Measurements from ENCODE around the gene ARL4A.
"Not testable (repeated sequence)": the region's sequence is repeated elsewhere in the genome, so short reads cannot be mapped to it uniquely, and the experiment has no call there.

Gene ARL4A

DNA sequence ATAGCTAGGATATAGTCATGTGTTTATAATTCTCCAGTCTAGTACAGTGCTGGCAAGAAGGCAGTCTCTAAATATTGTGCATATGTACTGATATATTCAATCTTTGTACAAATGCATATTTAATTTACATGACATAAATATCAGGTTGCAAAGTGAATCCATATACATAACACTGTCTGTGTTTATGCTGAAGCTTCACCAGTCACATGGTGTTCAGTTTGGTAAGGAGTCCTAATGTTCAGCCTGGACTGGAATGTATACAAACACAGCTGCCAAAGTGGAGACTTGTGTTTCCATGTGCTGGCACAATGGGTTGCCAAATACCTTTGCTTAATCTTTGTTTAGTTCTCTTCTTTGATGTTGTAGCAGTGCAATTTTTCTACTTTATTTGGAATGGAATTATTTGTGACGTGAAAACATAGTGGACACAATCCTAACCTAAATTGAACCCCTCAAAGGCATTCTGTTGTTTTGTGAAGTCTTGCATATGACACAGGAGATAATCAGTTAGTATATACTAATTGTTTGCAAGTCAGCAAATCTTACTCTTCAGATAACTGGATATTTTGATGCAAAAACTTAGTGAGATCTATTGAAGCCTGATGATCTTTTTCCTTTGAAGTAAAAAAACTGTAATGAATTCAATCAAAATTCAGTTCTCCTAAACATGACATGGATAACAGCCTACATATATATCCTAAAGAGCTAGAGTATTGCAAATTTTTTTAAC lies 17.3 kb upstream of the ARL4A start:
- DNase-seq (ENCODE audit: low spot score): no peak

GRCh38 chr7:12670743-12671520 lies 16.5 kb upstream of the ARL4A start:
- DNase-seq (ENCODE audit: low spot score): no peak

- DNase-seq (ENCODE audit: low spot score): not testable (repeated sequence)
Measured at GRCh38 chr7:12673436-12673835, 14.0 kb upstream of the ARL4A start.

DNA sequence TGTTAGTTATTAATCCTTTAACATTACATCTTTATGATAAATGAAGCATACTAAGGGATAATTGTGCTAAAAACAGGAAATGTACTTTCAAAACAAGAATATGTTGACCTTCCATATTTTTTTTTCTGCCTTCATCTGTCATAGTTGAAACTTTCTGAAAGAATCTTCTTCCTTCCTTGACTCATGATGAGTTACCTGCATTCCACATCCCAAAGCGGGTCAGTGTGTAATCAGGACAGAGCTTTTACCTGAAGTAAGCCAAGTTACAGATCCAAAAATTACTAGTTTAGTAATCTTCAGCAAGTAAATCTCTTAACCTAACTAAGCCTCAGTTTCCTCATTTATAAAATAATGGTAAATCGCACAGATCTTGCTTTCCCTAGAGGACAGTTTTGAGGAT lies 13.4 kb upstream of the ARL4A start:
- no peak for DNase-seq (ENCODE audit: low spot score)

- peak; percentile 73 for DNase-seq (ENCODE audit: low spot score)
Measured at GRCh38 chr7:12674861-12675260, 12.6 kb upstream of the ARL4A start.

GRCh38 chr7:12683678-12684585 lies 3.5 kb upstream of the ARL4A start:
- DNase-seq (ENCODE audit: low spot score): peak; percentile 8

DNA sequence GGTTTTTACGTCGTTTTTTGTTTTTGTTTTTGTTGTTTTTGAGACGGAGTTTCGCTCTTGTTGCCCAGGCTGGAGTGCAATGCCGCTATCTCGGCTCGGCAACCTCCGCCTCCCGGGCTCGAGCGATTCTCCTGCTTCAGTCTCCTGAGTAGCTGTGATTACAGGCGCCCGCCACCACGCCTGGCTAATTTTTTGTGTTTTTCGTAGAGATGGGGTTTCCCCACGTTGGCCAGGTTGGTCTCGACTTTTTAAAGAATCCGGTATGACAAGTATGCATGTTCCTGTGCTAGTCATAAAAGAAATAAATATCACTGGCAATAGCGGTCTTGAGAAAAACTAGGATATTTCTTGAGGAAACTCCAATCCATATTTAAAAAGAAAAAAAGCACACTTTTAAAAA lies 2.7 kb upstream of the ARL4A start:
- DNase-seq (ENCODE audit: low spot score): no peak

- DNase-seq (ENCODE audit: low spot score): peak; percentile 47
Measured at GRCh38 chr7:12685550-12685949, 1.9 kb upstream of the ARL4A start.

DNA sequence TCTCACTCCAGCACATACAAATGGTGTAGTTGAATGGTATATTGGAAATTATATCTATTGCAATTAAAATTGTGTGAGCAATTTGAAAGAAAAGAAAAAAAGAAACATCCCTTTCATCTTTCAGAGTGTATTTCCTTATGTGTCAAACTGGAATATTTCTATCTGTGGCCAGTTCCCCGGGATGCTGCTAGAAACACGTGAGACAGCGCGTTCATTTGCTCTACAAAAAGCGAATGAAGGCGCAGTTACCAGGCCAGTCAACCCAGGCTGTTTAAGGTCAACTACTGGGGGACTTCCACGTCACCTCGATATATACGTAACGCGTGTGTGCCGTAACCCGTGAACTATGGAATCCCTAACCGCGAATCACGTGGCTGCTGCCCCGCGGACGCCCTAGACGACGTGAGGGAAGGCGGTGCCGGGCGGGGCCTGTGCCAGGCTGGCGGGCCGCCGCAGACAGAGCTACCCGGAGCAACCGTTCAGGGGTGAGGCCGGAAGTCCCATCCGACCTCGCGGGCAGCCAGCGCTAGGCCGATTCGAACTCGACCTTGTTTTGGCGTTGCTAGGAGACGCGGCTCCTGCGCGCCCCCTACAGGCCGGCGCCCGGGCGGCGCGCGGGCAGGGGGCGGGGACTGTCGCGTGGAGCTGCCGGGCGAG lies 1.1 kb upstream of the ARL4A start:
- peak; percentile 98 for DNase-seq (ENCODE audit: low spot score)

GRCh38 chr7:12687718-12688171 lies 312 bp downstream of the ARL4A start:
- no peak for DNase-seq (ENCODE audit: low spot score)

DNA sequence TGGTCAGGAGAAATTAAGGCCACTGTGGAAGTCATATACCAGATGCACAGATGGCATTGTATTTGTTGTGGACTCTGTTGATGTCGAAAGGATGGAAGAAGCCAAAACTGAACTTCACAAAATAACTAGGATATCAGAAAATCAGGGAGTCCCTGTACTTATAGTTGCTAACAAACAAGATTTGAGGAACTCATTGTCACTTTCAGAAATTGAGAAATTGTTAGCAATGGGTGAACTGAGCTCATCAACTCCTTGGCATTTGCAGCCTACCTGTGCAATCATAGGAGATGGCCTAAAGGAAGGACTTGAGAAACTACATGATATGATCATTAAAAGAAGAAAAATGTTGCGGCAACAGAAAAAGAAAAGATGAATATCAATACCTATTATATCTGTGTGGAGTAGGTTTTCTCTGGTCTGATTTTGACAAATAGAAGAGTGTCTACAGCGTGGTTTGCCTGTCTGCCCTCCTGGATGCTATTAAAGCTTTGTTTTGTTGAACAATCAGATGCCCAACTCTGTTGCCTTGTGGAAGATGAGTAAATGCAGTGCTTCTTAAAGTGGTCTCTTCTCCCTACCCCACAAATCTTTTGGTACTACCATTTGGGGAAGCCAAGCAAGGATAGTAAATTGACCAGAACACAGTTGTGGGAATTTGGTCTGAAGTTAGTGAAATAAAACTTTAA lies 1.2 kb downstream of the ARL4A start:
- not testable (repeated sequence) for DNase-seq (ENCODE audit: low spot score)

DNA sequence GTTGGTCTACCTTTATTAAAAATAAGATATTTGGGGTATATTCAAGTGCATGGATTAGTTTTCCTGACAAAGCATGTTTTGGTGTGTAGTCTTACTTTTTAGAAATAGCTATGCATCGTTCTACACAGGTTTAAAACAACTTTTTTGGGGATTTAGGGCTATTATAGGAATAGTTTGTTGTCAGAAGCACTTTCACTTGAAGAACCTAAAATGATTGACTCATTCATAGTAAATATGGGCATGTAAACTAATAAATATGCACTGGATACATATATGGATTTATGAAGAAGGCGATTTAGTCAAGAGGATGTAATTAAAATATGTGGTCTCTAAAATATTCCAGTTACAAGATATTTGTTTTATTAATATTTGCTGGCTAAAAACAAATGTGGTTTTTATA lies 2.0 kb downstream of the ARL4A start:
- DNase-seq (ENCODE audit: low spot score): no peak

- no peak for DNase-seq (ENCODE audit: low spot score)
Measured at GRCh38 chr7:12690041-12690878, 2.8 kb downstream of the ARL4A start.

GRCh38 chr7:12691388-12691787 lies 4.0 kb downstream of the ARL4A start:
- not testable (repeated sequence) for DNase-seq (ENCODE audit: low spot score)

DNA sequence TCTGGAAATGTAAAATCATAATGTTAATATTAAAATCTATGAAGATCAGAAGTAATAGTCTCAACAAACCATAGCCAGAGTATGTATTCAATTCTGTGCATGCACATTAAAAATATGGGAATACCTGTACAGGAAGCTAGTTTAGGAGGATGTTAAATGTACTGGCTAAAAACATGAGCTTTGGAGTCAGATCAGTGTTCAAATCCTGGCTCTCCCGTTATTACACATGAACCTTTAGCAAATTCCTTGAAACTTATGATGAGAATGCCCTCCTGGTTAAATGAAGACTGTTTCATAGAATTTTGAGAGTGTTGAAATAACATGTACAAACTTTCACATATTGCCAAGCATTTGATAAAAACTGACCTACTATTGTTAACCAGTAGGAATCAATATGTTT lies 4.6 kb downstream of the ARL4A start:
- no peak for DNase-seq (ENCODE audit: low spot score)

- no peak for DNase-seq (ENCODE audit: low spot score)
Measured at GRCh38 chr7:12692479-12693259, 5.2 kb downstream of the ARL4A start.

DNA sequence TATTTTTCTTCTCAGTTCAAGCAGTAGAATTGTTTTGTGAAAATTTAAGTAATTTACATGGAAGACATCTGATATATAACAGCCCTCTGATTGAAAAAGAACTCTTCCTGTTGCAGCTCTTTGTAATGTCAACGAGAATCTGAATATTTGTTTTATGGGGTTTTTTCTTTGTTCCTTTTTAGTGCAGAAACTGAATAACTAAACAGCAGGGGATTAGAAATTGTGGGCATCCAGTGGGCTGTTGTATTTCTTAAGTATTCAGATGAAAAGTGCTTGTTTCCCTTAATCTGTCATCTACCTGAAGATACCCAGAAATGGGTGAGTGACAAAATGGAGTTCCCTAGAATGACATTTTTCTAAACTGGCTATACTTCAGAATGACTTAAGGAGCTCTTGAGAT lies 7.4 kb downstream of the ARL4A start:
- DNase-seq (ENCODE audit: low spot score): no peak

GRCh38 chr7:12695965-12696364 lies 8.5 kb downstream of the ARL4A start:
- DNase-seq (ENCODE audit: low spot score): no peak

GRCh38 chr7:12699299-12699698 lies 11.9 kb downstream of the ARL4A start:
- DNase-seq (ENCODE audit: low spot score): no peak

- no peak for DNase-seq (ENCODE audit: low spot score)
Measured at GRCh38 chr7:12701433-12701832, 14.0 kb downstream of the ARL4A start.
